GM19351 (cell line): ENCODE measurements around the gene XPNPEP2.

Source experiments
- ATAC-seq: cut with Tn5 transposase; IDR thresholded peaks from one replicate; pipeline ENCODE4 v1.9.1; 2021; ENCODE audit warnings: mild to moderate bottlenecking, moderate library complexity; ENCODE audit not compliant: unreplicated experiment

XPNPEP2 gene

GRCh38 chrX:129747533-129747932, 8.8 kb downstream of the XPNPEP2 start:
- ATAC-seq: no peak

GRCh38 chrX:129748305-129748704, 9.5 kb downstream of the XPNPEP2 start:
- no peak for ATAC-seq

GRCh38 chrX:129749069-129749468, 10.3 kb downstream of the XPNPEP2 start:
- no peak for ATAC-seq

- no peak for ATAC-seq
Observed at GRCh38 chrX:129750971-129751370, 12.2 kb downstream of the XPNPEP2 start.

GRCh38 chrX:129754056-129755024, 15.6 kb downstream of the XPNPEP2 start:
- no peak for ATAC-seq

GRCh38 chrX:129755779-129756650, 17.2 kb downstream of the XPNPEP2 start:
- peak; percentile 30 for ATAC-seq

GRCh38 chrX:129759576-129760061, 20.8 kb downstream of the XPNPEP2 start:
- peak; percentile 36 for ATAC-seq

- no peak for ATAC-seq
Observed at GRCh38 chrX:129760155-129760554, 21.4 kb downstream of the XPNPEP2 start.

GRCh38 chrX:129760981-129761380, 22.2 kb downstream of the XPNPEP2 start:
- no peak for ATAC-seq

GRCh38 chrX:129761596-129761995, 22.8 kb downstream of the XPNPEP2 start:
- ATAC-seq: no peak

- ATAC-seq: no peak
Observed at GRCh38 chrX:129762448-129762847, 23.7 kb downstream of the XPNPEP2 start.

- no peak for ATAC-seq
Observed at GRCh38 chrX:129763666-129764065, 24.9 kb downstream of the XPNPEP2 start.

- no peak for ATAC-seq
Observed at GRCh38 chrX:129768186-129768585, 29.4 kb downstream of the XPNPEP2 start.

GRCh38 chrX:129768586-129769466, 30.0 kb downstream of the XPNPEP2 start:
- no peak for ATAC-seq

- peak; percentile 43 for ATAC-seq
Observed at GRCh38 chrX:129769467-129770154, 30.8 kb downstream of the XPNPEP2 start.

- ATAC-seq: no peak
Observed at GRCh38 chrX:129771266-129771995, 32.7 kb downstream of the XPNPEP2 start.

GRCh38 chrX:129772796-129773431, 34.1 kb downstream of the XPNPEP2 start:
- ATAC-seq: peak; percentile 72

GRCh38 chrX:129773649-129774458, 35.1 kb downstream of the XPNPEP2 start:
- ATAC-seq: no peak
